WTC11 (cell line): ENCODE data around the gene FITM1. TPM values are rescaled to one million over a fixed set of nuclear protein-coding genes. Genes with fewer than 3 reads are reported as not detected.

Source experiments
- AFF4 ChIP-seq: sonication (generic); formaldehyde crosslinking; IDR thresholded peaks from 2 replicates; pipeline ENCODE4 v1.8.1; 2023; ENCODE audit warnings: mild to moderate bottlenecking, missing genetic modification reagents, borderline replicate concordance
- ATF3 ChIP-seq: sonication (generic); formaldehyde crosslinking; conservative IDR thresholded peaks from 2 replicates; pipeline ENCODE4 v1.8.1; 2022; ENCODE audit warnings: mild to moderate bottlenecking, missing genetic modification reagents
- CREB1 ChIP-seq: sonication (generic); formaldehyde crosslinking; IDR thresholded peaks from 2 replicates; pipeline ENCODE4 v1.8.0; 2023; ENCODE audit warnings: mild to moderate bottlenecking, missing genetic modification reagents
- E2F1 ChIP-seq: sonication (generic); formaldehyde crosslinking; IDR thresholded peaks from 2 replicates; pipeline ENCODE4 v1.8.0; 2022; ENCODE audit warnings: mild to moderate bottlenecking, missing genetic modification reagents
- EMX1 ChIP-seq: fragments of 250-450 bp; sonication (Bioruptor Pico); IDR thresholded peaks from 2 replicates; pipeline ENCODE4 v1.8.0; 2021; ENCODE audit warnings: mild to moderate bottlenecking
- FOXP1 ChIP-seq: sonication (generic); formaldehyde crosslinking; IDR thresholded peaks from 2 replicates; pipeline ENCODE4 v1.8.0; 2022; ENCODE audit warnings: missing genetic modification reagents, mild to moderate bottlenecking, moderate library complexity, borderline replicate concordance
- MXD4 ChIP-seq: fragments of 250-450 bp; sonication (Bioruptor Pico); IDR thresholded peaks from 2 replicates; pipeline ENCODE4 v1.8.0; 2021; ENCODE audit warnings: mild to moderate bottlenecking, moderate library complexity, borderline replicate concordance
- MYBL2 ChIP-seq: sonication (generic); formaldehyde crosslinking; IDR thresholded peaks from 2 replicates; pipeline ENCODE4 v1.8.1; 2023; ENCODE audit warnings: mild to moderate bottlenecking, moderate library complexity, missing genetic modification reagents
- NFYB ChIP-seq: sonication (generic); formaldehyde crosslinking; conservative IDR thresholded peaks from 2 replicates; pipeline ENCODE4 v1.8.0; 2022; ENCODE audit warnings: low read depth, missing genetic modification reagents
- NR3C1 ChIP-seq: sonication (generic); formaldehyde crosslinking; conservative IDR thresholded peaks from 2 replicates; pipeline ENCODE4 v1.8.1; 2023; ENCODE audit warnings: low read depth, mild to moderate bottlenecking, missing genetic modification reagents
- PRRX2 ChIP-seq: fragments of 250-450 bp; sonication (Bioruptor Pico); IDR thresholded peaks from 2 replicates; pipeline ENCODE4 v1.8.0; 2021; ENCODE audit warnings: mild to moderate bottlenecking
- TEAD1 ChIP-seq: sonication (generic); formaldehyde crosslinking; IDR thresholded peaks from 2 replicates; pipeline ENCODE4 v1.8.0; 2022; ENCODE audit warnings: mild to moderate bottlenecking, missing genetic modification reagents
- TEAD4 ChIP-seq: sonication (generic); formaldehyde crosslinking; IDR thresholded peaks from 2 replicates; pipeline ENCODE4 v1.8.0; 2022; ENCODE audit warnings: mild to moderate bottlenecking, missing genetic modification reagents
- ZNF317 ChIP-seq: sonication (generic); formaldehyde crosslinking; IDR thresholded peaks from 2 replicates; pipeline ENCODE4 v1.8.1; 2023; ENCODE audit warnings: low read depth, mild to moderate bottlenecking, moderate library complexity, missing genetic modification reagents, borderline replicate concordance
- ZNF423 ChIP-seq: fragments of 250-450 bp; sonication (Bioruptor Pico); IDR thresholded peaks from 2 replicates; pipeline ENCODE4 v2.1.2; 2022; ENCODE audit warnings: mild to moderate bottlenecking, moderate library complexity
- total RNA-seq: library from RNA; stranded (reverse); gene quantifications from 3 replicates; pipeline ENCODE4 v1.2.3, GENCODE V29; 2021
- TF ChIP-seq, protein P1 (sequence below): fragments of 250-450 bp; sonication (Bioruptor Pico); IDR thresholded peaks from 2 replicates; pipeline ENCODE4 v1.9.0; 2021; ENCODE audit warnings: moderate library complexity, mild to moderate bottlenecking, inconsistent platforms, borderline replicate concordance
- TF ChIP-seq, protein P2 (sequence below): sonication (generic); formaldehyde crosslinking; IDR thresholded peaks from 2 replicates; pipeline ENCODE4 v1.8.1; 2023; ENCODE audit warnings: mild to moderate bottlenecking, missing genetic modification reagents
- TF ChIP-seq, protein P3 (sequence below): fragments of 250-450 bp; sonication (Bioruptor Pico); IDR thresholded peaks from 2 replicates; pipeline ENCODE4 v2.1.2; 2022; ENCODE audit warnings: mild to moderate bottlenecking, moderate library complexity
- TF ChIP-seq, protein P4 (sequence below): sonication (generic); formaldehyde crosslinking; IDR thresholded peaks from 2 replicates; pipeline ENCODE4 v1.8.0; 2022; ENCODE audit warnings: mild to moderate bottlenecking, missing genetic modification reagents
- TF ChIP-seq, protein P5 (sequence below): sonication (generic); formaldehyde crosslinking; IDR thresholded peaks from 2 replicates; pipeline ENCODE4 v1.8.1; 2022; ENCODE audit warnings: mild to moderate bottlenecking, missing genetic modification reagents, moderate library complexity, borderline replicate concordance
- TF ChIP-seq, protein P6 (sequence below): sonication (generic); formaldehyde crosslinking; IDR thresholded peaks from 2 replicates; pipeline ENCODE4 v1.8.0; 2022; ENCODE audit warnings: mild to moderate bottlenecking, missing genetic modification reagents
- TF ChIP-seq, protein P7 (sequence below): sonication (generic); formaldehyde crosslinking; IDR thresholded peaks from 2 replicates; pipeline ENCODE4 v1.8.1; 2023; ENCODE audit warnings: mild to moderate bottlenecking, missing genetic modification reagents, moderate library complexity

FITM1 gene
- total RNA-seq, 1 experiment from 2014 or later, result not detected

GRCh38 chr14:24114532-24115421, 15.7 kb upstream of the FITM1 start, which contains the start of the genes DCAF11 and NRL (continued):
- TF ChIP-seq AFF4, result no peak
- TF ChIP-seq ZNF423 (CRISPR knock-in tag), result no peak
- no peak for TF ChIP-seq E2F1 (CRISPR knock-in tag)
- no peak for TF ChIP-seq CREB1 (CRISPR knock-in tag)
- TF ChIP-seq EMX1 (CRISPR knock-in tag), result no peak
- no peak for TF ChIP-seq MXD4
- TF ChIP-seq TEAD4 (CRISPR knock-in tag), result no peak
- TF ChIP-seq ZNF317 (CRISPR knock-in tag), result no peak
- peak; percentile 92 for TF ChIP-seq NFYB (CRISPR knock-in tag)
- peak; percentile 82 for TF ChIP-seq MYBL2
- TF ChIP-seq, protein P1, sequence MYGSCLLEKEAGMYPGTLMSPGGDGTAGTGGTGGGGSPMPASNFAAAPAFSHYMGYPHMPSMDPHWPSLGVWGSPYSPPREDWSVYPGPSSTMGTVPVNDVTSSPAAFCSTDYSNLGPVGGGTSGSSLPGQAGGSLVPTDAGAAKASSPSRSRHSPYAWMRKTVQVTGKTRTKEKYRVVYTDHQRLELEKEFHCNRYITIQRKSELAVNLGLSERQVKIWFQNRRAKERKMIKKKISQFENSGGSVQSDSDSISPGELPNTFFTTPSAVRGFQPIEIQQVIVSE (CRISPR knock-in tag), result no peak
- TF ChIP-seq PRRX2, result no peak
- TF ChIP-seq ATF3 (CRISPR knock-in tag), result no peak
- TF ChIP-seq, protein P2, sequence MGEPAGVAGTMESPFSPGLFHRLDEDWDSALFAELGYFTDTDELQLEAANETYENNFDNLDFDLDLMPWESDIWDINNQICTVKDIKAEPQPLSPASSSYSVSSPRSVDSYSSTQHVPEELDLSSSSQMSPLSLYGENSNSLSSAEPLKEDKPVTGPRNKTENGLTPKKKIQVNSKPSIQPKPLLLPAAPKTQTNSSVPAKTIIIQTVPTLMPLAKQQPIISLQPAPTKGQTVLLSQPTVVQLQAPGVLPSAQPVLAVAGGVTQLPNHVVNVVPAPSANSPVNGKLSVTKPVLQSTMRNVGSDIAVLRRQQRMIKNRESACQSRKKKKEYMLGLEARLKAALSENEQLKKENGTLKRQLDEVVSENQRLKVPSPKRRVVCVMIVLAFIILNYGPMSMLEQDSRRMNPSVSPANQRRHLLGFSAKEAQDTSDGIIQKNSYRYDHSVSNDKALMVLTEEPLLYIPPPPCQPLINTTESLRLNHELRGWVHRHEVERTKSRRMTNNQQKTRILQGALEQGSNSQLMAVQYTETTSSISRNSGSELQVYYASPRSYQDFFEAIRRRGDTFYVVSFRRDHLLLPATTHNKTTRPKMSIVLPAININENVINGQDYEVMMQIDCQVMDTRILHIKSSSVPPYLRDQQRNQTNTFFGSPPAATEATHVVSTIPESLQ (CRISPR knock-in tag), result no peak
- TF ChIP-seq NR3C1 (CRISPR knock-in tag), result no peak
- TF ChIP-seq, protein P3, sequence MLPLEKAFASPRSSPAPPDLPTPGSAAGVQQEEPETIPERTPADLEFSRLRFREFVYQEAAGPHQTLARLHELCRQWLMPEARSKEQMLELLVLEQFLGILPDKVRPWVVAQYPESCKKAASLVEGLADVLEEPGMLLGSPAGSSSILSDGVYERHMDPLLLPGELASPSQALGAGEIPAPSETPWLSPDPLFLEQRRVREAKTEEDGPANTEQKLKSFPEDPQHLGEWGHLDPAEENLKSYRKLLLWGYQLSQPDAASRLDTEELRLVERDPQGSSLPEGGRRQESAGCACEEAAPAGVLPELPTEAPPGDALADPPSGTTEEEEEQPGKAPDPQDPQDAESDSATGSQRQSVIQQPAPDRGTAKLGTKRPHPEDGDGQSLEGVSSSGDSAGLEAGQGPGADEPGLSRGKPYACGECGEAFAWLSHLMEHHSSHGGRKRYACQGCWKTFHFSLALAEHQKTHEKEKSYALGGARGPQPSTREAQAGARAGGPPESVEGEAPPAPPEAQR (CRISPR knock-in tag), result no peak
- TF ChIP-seq, protein P4, sequence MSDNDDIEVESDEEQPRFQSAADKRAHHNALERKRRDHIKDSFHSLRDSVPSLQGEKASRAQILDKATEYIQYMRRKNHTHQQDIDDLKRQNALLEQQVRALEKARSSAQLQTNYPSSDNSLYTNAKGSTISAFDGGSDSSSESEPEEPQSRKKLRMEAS, result peak; percentile 97
- TF ChIP-seq, protein P5, sequence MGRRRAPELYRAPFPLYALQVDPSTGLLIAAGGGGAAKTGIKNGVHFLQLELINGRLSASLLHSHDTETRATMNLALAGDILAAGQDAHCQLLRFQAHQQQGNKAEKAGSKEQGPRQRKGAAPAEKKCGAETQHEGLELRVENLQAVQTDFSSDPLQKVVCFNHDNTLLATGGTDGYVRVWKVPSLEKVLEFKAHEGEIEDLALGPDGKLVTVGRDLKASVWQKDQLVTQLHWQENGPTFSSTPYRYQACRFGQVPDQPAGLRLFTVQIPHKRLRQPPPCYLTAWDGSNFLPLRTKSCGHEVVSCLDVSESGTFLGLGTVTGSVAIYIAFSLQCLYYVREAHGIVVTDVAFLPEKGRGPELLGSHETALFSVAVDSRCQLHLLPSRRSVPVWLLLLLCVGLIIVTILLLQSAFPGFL (CRISPR knock-in tag), result peak; percentile 90; the same call in 1 of the 2 replicates
- peak; percentile 52; the same call in 1 of the 2 replicates for TF ChIP-seq TEAD1 (CRISPR knock-in tag)
- TF ChIP-seq, protein P6, sequence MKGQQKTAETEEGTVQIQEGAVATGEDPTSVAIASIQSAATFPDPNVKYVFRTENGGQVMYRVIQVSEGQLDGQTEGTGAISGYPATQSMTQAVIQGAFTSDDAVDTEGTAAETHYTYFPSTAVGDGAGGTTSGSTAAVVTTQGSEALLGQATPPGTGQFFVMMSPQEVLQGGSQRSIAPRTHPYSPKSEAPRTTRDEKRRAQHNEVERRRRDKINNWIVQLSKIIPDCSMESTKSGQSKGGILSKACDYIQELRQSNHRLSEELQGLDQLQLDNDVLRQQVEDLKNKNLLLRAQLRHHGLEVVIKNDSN, result peak; percentile 93
- TF ChIP-seq, protein P7, sequence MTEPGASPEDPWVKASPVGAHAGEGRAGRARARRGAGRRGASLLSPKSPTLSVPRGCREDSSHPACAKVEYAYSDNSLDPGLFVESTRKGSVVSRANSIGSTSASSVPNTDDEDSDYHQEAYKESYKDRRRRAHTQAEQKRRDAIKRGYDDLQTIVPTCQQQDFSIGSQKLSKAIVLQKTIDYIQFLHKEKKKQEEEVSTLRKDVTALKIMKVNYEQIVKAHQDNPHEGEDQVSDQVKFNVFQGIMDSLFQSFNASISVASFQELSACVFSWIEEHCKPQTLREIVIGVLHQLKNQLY (CRISPR knock-in tag), result no peak
- TF ChIP-seq FOXP1, result peak; percentile 59; the same call in 1 of the 2 replicates
